ENCODE measurements around the gene TTLL5.

TTLL5 gene

GRCh38 chr14:76002383-76002782 lies 341.3 kb downstream of the TTLL5 start:
- DNase-seq (ENCODE audit: insufficient read length, low spot score) (no peak), FAIRE-seq (no peak)

More at GRCh38 chr14:76002383-76002782, 341.3 kb downstream of the TTLL5 start:
- no peak for TF ChIP-seq POLR2A (IDR thresholded peaks at IDR 0.05; ENCODE audit: low read depth, low read length)

All from H54 (cell line).